Left ventricle myocardium inferior (tissue), 1 donor: Measurements from ENCODE around the gene THEMIS. TPM values are rescaled to one million over a fixed set of nuclear protein-coding genes. Genes with fewer than 3 reads are reported as not detected.
"Not testable (repeated sequence)": the region's sequence is repeated elsewhere in the genome, so short reads cannot be mapped to it uniquely, and the experiment has no call there.

Experiments
- DNase-seq: peaks from one replicate; pipeline ENCODE4 v3.0.0-alpha.2; 2020
- H3K27ac ChIP-seq: fragments of 200-600 bp; replicated peaks from 2 replicates; pipeline ENCODE4 v1.8.0; 2021
- H3K27me3 ChIP-seq: fragments of 200-600 bp; 2 replicates; pipeline ENCODE4 v1.8.0; 2021; ENCODE audit warnings: low read depth
- H3K36me3 ChIP-seq: fragments of 200-600 bp; 2 replicates; pipeline ENCODE4 v1.8.0; 2021
- H3K4me1 ChIP-seq: fragments of 200-600 bp; 2 replicates; pipeline ENCODE4 v1.8.0; 2021
- H3K4me3 ChIP-seq: fragments of 200-600 bp; 2 replicates; pipeline ENCODE4 v1.8.0; 2021; ENCODE audit warnings: mild to moderate bottlenecking, moderate library complexity
- H3K9me3 ChIP-seq: fragments of 200-600 bp; replicated peaks from 2 replicates; pipeline ENCODE4 v1.8.0; 2021
- CTCF ChIP-seq: fragments of 200-600 bp; IDR thresholded peaks from 2 replicates; pipeline ENCODE4 v1.8.0; 2021; ENCODE audit warnings: antibody characterized with exemption, mild to moderate bottlenecking, borderline replicate concordance
- intact Hi-C: fragments of 100-400 bp; cut with micrococcal nuclease; formaldehyde crosslinking; loops from one replicate; pipeline ENCODE4 v1.11.0; 2022
- total RNA-seq: library from RNA; stranded (reverse); fragmentation: NEBNext Ultra II Directional; extraction: Animal tissue kit (Norgen Biotek cat#: 25700); gene quantifications from one replicate; pipeline ENCODE4 v1.2.1, GENCODE V29; 2021
- donor health status: DM: no; HTN: yes; CAD: no; lungs with severe emphysema.

Gene THEMIS
- total RNA-seq, 1 donor from 2014 or later: 0.22 TPM

- H3K4me3 ChIP-seq: no peak overlapping the region
- intact Hi-C loops: no loop called here
- no peaks in the 10 kb centered on the region for H3K4me1 ChIP-seq
- no peaks in the 10 kb centered on the region for H3K9me3 ChIP-seq
- H3K27ac ChIP-seq: no peak overlapping the region
- TF ChIP-seq CTCF: no peak
- no peak for DNase-seq
- H3K36me3 ChIP-seq: no peaks in the 10 kb centered on the region
- H3K27me3 ChIP-seq: peaks cover 16% of the 10 kb centered on the region
Observed at GRCh38 chr6:127791779-127792528, 108.9 kb downstream of the THEMIS start.

- Histone ChIP-seq H3K4me3 (no peak overlapping the region), H3K27ac (no peak overlapping the region), H3K27me3 (peaks cover 14% of the 10 kb centered on the region), H3K9me3 (no peaks in the 10 kb centered on the region), H3K4me1 (no peaks in the 10 kb centered on the region), H3K36me3 (no peaks in the 10 kb centered on the region)
- TF ChIP-seq CTCF: no peak
- DNase-seq: no peak
- intact Hi-C loops: no loop called here
Observed at GRCh38 chr6:127790571-127790970, 110.3 kb downstream of the THEMIS start.

- Histone ChIP-seq H3K9me3 (peaks cover 5% of the 10 kb centered on the region), H3K4me3 (no peak overlapping the region), H3K4me1 (no peaks in the 10 kb centered on the region), H3K36me3 (no peaks in the 10 kb centered on the region), H3K27me3 (peaks cover 11% of the 10 kb centered on the region), H3K27ac (no peak overlapping the region)
- intact Hi-C loops: no loop called here
- TF ChIP-seq CTCF: no peak
- no peak for DNase-seq
Observed at GRCh38 chr6:127786109-127786508, 114.7 kb downstream of the THEMIS start.

- Histone ChIP-seq H3K4me3 (no peak overlapping the region), H3K36me3 (no peaks in the 10 kb centered on the region), H3K27me3 (peaks cover 3% of the 10 kb centered on the region), H3K9me3 (peaks cover 5% of the 10 kb centered on the region), H3K27ac (no peak overlapping the region), H3K4me1 (no peaks in the 10 kb centered on the region)
- DNase-seq: no peak
- intact Hi-C loops: no loop called here
- TF ChIP-seq CTCF: no peak
Observed at GRCh38 chr6:127784468-127784867, 116.4 kb downstream of the THEMIS start.

- H3K4me3 ChIP-seq, DNase-seq, H3K27me3 ChIP-seq, H3K9me3 ChIP-seq, H3K27ac ChIP-seq, intact Hi-C loops, H3K4me1 ChIP-seq, H3K36me3 ChIP-seq: not testable (repeated sequence)
Observed at GRCh38 chr6:127781636-127782272, 119.1 kb downstream of the THEMIS start.

GRCh38 chr6:127776320-127776719 is 124.5 kb downstream of the THEMIS start:
- no peak for TF ChIP-seq CTCF
- Histone ChIP-seq H3K36me3 (no peaks in the 10 kb centered on the region), H3K9me3 (peaks cover 2% of the 10 kb centered on the region), H3K4me3 (no peak overlapping the region), H3K4me1 (no peaks in the 10 kb centered on the region), H3K27ac (no peak overlapping the region), H3K27me3 (no peaks in the 10 kb centered on the region)
- no peak for DNase-seq
- intact Hi-C loops: no loop called here
